WI38 (cell line): ENCODE data around the gene MED7.

ENCODE experiments used
- H3K4me3 ChIP-seq: 2 replicates; pipeline ENCODE4 v1.5.1; 2011; ENCODE audit warnings: low read depth, mild to moderate bottlenecking, control low read depth, low read length
- TF ChIP-seq, protein P1 (sequence below): IDR thresholded peaks from 2 replicates; pipeline ENCODE4 v1.5.1; 2012; ENCODE audit warnings: low read depth, mild to moderate bottlenecking, control low read depth, low read length

The MED7 gene

DNA sequence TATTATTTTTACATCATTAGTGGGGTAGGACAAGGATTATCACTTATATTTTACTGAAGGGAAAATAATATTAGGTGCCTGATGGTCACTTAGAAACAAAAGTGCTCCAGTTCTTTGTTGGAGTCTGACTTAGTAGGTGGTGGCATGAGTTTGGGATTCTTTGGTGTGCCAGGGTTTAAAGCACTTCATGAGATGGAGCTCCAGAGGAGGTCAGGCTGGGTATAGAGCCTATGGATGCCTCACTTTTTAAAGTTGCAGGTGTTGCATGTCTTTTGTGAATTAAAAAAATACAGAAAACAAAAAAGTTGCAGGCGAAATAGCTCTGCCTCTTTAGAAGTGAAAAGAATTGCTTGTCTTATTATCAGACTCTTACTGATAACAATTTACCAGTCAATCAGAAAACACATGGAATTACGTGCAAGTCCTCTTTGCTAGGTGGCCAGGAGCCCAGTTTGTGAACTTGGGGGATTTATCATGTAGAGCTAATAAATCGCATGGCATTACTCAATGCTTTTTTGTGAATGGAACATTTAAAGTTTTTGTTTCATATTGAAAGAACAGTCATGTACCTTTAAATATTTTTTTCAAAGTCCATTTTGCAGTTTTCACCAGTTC is 39.6 kb upstream of the MED7 start:
- TF ChIP-seq, protein P1, sequence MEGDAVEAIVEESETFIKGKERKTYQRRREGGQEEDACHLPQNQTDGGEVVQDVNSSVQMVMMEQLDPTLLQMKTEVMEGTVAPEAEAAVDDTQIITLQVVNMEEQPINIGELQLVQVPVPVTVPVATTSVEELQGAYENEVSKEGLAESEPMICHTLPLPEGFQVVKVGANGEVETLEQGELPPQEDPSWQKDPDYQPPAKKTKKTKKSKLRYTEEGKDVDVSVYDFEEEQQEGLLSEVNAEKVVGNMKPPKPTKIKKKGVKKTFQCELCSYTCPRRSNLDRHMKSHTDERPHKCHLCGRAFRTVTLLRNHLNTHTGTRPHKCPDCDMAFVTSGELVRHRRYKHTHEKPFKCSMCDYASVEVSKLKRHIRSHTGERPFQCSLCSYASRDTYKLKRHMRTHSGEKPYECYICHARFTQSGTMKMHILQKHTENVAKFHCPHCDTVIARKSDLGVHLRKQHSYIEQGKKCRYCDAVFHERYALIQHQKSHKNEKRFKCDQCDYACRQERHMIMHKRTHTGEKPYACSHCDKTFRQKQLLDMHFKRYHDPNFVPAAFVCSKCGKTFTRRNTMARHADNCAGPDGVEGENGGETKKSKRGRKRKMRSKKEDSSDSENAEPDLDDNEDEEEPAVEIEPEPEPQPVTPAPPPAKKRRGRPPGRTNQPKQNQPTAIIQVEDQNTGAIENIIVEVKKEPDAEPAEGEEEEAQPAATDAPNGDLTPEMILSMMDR: no peak
- no peak overlapping the region for H3K4me3 ChIP-seq

DNA sequence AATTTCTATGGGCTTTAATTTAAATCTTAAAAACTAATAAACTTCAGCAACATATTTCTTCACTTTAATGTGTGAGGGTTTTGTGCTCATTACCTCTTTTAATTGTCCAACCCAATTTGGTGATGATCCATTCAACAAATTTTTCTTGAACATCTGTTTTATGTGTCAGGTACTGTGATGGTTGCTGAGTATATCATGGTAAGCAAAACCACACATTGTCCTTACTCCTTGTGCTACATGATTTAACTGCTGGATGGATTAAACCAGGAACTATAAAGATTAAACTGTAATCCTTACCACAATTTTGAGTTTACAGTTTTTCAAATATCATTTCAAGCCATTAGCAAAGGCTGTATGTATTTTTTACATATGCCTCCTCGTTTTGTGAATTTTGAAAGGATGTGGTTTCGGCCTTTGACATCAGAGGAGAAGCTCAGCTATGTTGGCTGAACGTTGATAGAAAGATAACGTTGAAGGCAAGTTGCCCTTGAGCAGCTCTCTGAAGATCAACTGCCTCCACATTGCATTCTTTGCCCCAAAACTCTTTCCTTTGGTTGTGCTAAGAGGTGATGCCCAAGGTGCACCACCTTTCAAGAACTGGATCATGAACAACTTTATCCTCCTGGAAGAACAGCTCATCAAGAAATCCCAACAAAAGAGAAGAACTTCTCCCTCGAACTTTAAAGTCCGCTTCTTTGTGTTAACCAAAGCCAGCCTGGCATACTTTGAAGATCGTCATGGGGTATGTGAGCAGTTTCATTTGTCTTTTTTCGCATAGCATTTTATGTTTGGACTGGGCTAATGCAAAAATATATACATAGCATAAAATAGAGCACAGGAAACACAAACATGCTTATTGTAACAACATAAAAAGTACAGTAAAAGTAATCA is 38.0 kb upstream of the MED7 start, which contains the start of gene ITK:
Gene ITK (plus strand): TSS at position 467 of the 891 bp plus-strand sequence. CDS start 138 bp downstream, at position 605.
- no peak within 1 kb of the TSS for H3K4me3 ChIP-seq
- TF ChIP-seq, protein P1: no peak

DNA sequence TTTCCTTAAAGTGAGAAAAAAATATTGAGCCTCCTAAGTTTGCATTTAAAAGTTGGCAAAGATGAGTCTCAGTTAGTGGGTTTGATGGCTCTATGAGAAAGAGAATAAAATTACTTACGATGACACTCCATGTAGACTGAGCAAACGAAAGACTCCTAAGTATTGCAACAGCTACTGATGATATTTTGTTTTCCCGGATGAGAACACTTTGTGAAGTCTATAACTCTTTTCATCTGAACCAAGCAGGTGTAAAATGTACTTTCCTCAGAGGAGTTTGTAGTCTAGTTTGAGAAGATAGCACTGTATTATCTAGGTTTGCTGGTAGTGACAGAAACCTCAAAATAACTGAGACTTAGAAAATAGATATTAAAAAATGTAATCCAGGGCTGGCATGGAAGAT is 36.3 kb upstream of the MED7 start:
- H3K4me3 ChIP-seq: no peak overlapping the region
- TF ChIP-seq, protein P1: no peak

DNA sequence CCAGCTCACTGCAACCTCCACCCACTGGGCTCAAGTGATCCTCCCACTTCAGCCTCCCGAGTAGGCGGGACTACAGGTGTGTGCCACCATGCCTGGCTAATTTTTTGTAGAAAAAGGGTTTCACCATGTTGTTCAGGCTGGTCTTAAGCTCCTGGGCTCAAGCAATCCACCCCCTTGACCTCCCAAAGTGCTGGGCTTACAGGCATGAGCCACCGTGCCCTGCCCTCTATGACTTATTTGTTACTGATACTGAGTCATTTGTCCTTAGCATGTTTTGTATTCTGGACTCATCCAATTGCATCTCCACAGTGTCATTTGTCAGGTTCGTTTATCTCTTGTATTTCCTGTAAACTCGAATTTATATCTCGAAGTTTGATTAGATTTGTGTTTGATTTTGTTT is 35.3 kb upstream of the MED7 start:
- TF ChIP-seq, protein P1: no peak
- no peak overlapping the region for H3K4me3 ChIP-seq

DNA sequence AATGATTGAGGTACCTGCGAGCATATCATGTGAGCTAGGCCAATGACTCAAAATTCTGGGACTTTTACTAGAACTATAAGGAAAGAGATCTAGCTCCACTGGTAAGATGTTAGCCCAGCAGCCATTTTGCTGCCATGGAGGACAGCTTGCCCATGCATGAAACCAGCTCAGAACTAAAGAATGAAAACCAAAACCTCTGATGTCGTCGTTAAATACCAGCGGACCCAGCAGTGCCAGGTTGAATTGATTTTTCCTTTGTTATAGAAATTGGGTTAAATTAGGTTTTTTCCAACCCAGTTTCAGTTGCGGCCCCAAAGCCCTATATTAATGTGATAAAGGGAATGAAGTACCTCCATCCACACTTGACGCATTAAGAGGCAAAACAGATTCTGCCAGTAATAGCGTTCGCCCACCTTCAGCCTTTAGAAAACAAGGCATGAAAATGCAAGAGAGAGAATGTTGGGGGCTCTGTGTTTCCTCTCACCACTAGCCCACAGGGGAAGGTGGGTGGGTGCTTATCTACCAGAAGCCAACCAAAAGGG is 32.5 kb upstream of the MED7 start:
- TF ChIP-seq, protein P1: no peak
- H3K4me3 ChIP-seq: no peak overlapping the region

DNA sequence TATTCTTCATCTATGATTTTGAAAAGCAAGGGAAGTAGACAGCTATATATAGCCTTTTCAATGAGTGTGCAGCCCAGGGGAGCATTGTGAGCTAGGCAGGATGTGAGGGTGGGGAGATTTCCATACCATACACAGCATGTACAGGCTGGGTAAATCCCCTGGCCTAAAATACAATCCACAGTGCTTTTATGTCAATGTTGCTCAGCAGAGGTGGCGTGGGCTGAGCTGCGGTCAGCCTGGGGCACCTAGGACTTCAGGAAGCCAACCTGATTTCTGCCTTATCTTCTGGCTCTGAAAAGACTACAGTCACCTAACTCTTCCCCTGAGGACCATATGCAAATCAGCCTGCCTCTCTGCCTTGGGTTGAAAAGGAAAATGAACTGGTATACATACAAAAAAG is 29.7 kb upstream of the MED7 start:
- H3K4me3 ChIP-seq: no peak overlapping the region
- TF ChIP-seq, protein P1: no peak

DNA sequence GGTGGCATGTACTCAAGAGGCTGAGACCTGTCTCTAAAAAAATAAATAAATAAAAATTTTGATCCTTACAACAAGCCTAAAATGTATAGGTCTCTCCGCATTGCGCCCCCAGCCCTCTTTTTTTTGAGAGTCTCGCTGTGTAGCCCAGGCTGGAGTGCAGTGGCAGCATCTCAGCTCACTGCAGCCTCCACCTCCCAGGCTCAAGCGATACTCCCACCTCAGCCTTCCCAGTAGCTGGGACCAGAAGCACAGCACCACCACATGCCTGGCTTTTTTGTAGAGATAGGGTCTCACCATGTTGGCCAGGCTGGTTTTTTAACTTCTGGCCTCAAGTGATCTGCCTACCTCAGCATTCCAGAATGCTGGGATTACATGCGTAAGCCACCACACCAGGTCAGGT is 25.6 kb upstream of the MED7 start:
- TF ChIP-seq, protein P1: no peak
- H3K4me3 ChIP-seq: no peak overlapping the region
